Endothelial cell of umbilical vein (primary cell): ENCODE measurements around the gene ANKDD1A. TPM values are rescaled to one million over a fixed set of nuclear protein-coding genes. Genes with fewer than 3 reads are reported as not detected.

ENCODE experiments used
- BruUV-seq: library from RNA; stranded (reverse); fragments of 400-500 nt; replicated peaks from 2 replicates; lab custom pipeline; 2021; lab: Mats Ljungman, UMichigan
- CTCF ChIA-PET: fragments of 300-600, 350-600 bp; sonication (Branson Sonifier 250); formaldehyde crosslinking; loops from one replicate; lab custom pipeline; 2021; ENCODE audit warnings: antibody characterized with exemption, inconsistent platforms; lab: Charles Lee
- POLR2A ChIA-PET: fragments of 300-600, 350-600 bp; sonication (Branson Sonifier 250); formaldehyde crosslinking; loops from one replicate; lab custom pipeline; 2021; ENCODE audit warnings: antibody characterized with exemption, inconsistent platforms; lab: Charles Lee
- DNase-seq: peaks from one replicate; pipeline ENCODE4 v3.0.0-alpha.2; 2011; ENCODE audit warnings: low read depth, low spot score
- FAIRE-seq: peaks from 2 replicates; lab custom pipeline; 2011; peaks lifted over from hg19 to GRCh38; lab: Jason Lieb, UNC
- H2AFZ ChIP-seq: 2 replicates; pipeline ENCODE4 v1.6.0; 2012; ENCODE audit warnings: low read depth, low read length, control low read depth, inconsistent platforms
- H3K27ac ChIP-seq: 2 replicates; pipeline ENCODE4 v1.5.1; 2011; ENCODE audit warnings: low read depth, mild to moderate bottlenecking, control low read depth, low read length, moderate library complexity; ENCODE audit not compliant: insufficient read depth
- H3K27me3 ChIP-seq, 2 experiments: 2 replicates each; pipeline versions ENCODE4 v1.6.0 to v1.6.1; 2011; ENCODE audit warnings: low read length in 2 of 2, mixed read lengths in 1 of 2; ENCODE audit not compliant: control insufficient read depth in 2 of 2, insufficient read depth in 2 of 2
- H3K36me3 ChIP-seq, 2 experiments: 2 replicates in 1 of 2; 3 replicates in 1 of 2; pipeline ENCODE4 v1.5.1; 2011; ENCODE audit warnings: low read length in 2 of 2, mild to moderate bottlenecking in 1 of 2, moderate library complexity in 1 of 2; ENCODE audit not compliant: control insufficient read depth in 2 of 2, insufficient read depth in 2 of 2; ENCODE audit errors: extremely low read depth in 1 of 2
- H3K4me1 ChIP-seq: 3 replicates; pipeline ENCODE4 v1.5.1; 2011; ENCODE audit warnings: mild to moderate bottlenecking, low read length; ENCODE audit not compliant: control insufficient read depth, insufficient read depth; ENCODE audit errors: extremely low read depth
- H3K4me2 ChIP-seq: 2 replicates; pipeline ENCODE4 v1.6.1; 2011; ENCODE audit warnings: low read length, control low read depth, mixed read lengths; ENCODE audit not compliant: insufficient read depth
- H3K4me3 ChIP-seq, 3 experiments: fragments of 200-600 bp in 1 of 3; sonication (generic), shearing (Covaris generic) in 1 of 3; replicated peaks in 1 of 3; 2 replicates each; pipeline ENCODE4 v1.5.1; 2011 to 2016; ENCODE audit warnings: control low read depth in 3 of 3, low read length in 3 of 3, mild to moderate bottlenecking in 2 of 3, inconsistent platforms in 1 of 3, low read depth in 1 of 3, moderate library complexity in 1 of 3; ENCODE audit not compliant: insufficient read depth in 1 of 3
- H3K79me2 ChIP-seq: 2 replicates; pipeline ENCODE4 v1.6.0; 2012; ENCODE audit warnings: low read length, inconsistent platforms; ENCODE audit not compliant: control insufficient read depth, insufficient read depth
- H3K9ac ChIP-seq: replicated peaks from 2 replicates; pipeline ENCODE3; 2011; ENCODE audit warnings: low read length, control low read depth; ENCODE audit not compliant: insufficient read depth; ENCODE audit errors: extremely low read depth
- H3K9me1 ChIP-seq: replicated peaks from 3 replicates; pipeline ENCODE4 v1.6.0; 2011; ENCODE audit warnings: mild to moderate bottlenecking, low read length; ENCODE audit not compliant: control insufficient read depth, insufficient read depth; ENCODE audit errors: extremely low read depth
- H3K9me3 ChIP-seq: replicated peaks from 2 replicates; pipeline ENCODE4 v1.5.1; 2012; ENCODE audit warnings: low read length, inconsistent platforms; ENCODE audit not compliant: control insufficient read depth, insufficient read depth
- H4K20me1 ChIP-seq: replicated peaks from 2 replicates; pipeline ENCODE3; 2011; ENCODE audit warnings: mild to moderate bottlenecking, low read length; ENCODE audit not compliant: control insufficient read depth, insufficient read depth; ENCODE audit errors: extremely low read depth
- EZH2 ChIP-seq: IDR thresholded peaks from 2 replicates; pipeline ENCODE4 v1.6.1; 2012; ENCODE audit warnings: borderline replicate concordance, low read depth, mild to moderate bottlenecking, moderate library complexity, low read length, inconsistent platforms; ENCODE audit not compliant: severe bottlenecking
- FOS ChIP-seq: IDR thresholded peaks from 2 replicates; pipeline ENCODE4 v1.6.1; 2011; ENCODE audit warnings: mild to moderate bottlenecking, low read length, moderate library complexity, borderline replicate concordance; ENCODE audit not compliant: insufficient read depth
- GATA2 ChIP-seq: IDR thresholded peaks from 2 replicates; pipeline ENCODE4 v1.7.0; 2011; ENCODE audit warnings: low read depth, mild to moderate bottlenecking, moderate library complexity, mixed read lengths, low read length; ENCODE audit not compliant: insufficient read length, insufficient read depth
- JUN ChIP-seq: IDR thresholded peaks from 2 replicates; pipeline ENCODE4 v1.6.1; 2011; ENCODE audit warnings: borderline replicate concordance, low read depth; ENCODE audit not compliant: insufficient read length, insufficient read depth
- MAX ChIP-seq: IDR thresholded peaks from 2 replicates; pipeline ENCODE4 v1.6.1; 2011; ENCODE audit not compliant: insufficient read depth, insufficient read length
- MYC ChIP-seq: IDR thresholded peaks from one replicate; pipeline ENCODE4 v1.6.1; 2011; ENCODE audit warnings: mild to moderate bottlenecking, low read depth, low read length
- POLR2A ChIP-seq: IDR thresholded peaks from 2 replicates; pipeline ENCODE4 v1.6.1; 2012; ENCODE audit warnings: low read depth, mild to moderate bottlenecking, control low read depth, low read length
- POLR2AphosphoS5 ChIP-seq: IDR thresholded peaks from 2 replicates; pipeline ENCODE4 v1.6.1; 2012; ENCODE audit warnings: low read depth, mild to moderate bottlenecking, control low read depth, low read length, moderate library complexity; ENCODE audit not compliant: insufficient read depth
- dilution Hi-C: fragments of 300-500 bp; cut with MboI; formaldehyde crosslinking; loops from one replicate; pipeline ENCODE4 v1.15.0; 2019; ENCODE audit warnings: low sequenced_read_pairs; ENCODE audit not compliant: extremely low pct_ligation_motif_present
- intact Hi-C: fragments of 100-400 bp; cut with micrococcal nuclease; formaldehyde crosslinking; loops from one replicate; pipeline ENCODE4 v1.10.0; 2022
- polyA plus RNA-seq, 4 experiments: library from polyadenylated mRNA; depleted of rRNA in 3 of 4; stranded (reverse) in 3 of 4; unstranded in 1 of 4; fragments of >200 nt; gene quantifications; 2 replicates each; pipeline versions ENCODE4 v1.2.1 to v1.2.3, GENCODE V29; 2011 to 2012; ENCODE audit warnings: missing spikeins in 1 of 4
- total RNA-seq: library from RNA; stranded (reverse); gene quantifications from 2 replicates; pipeline ENCODE4 v1.2.3, GENCODE V29; 2021
- TF ChIP-seq, protein P1 (sequence below), 2 donors: IDR thresholded peaks; 1 replicate in 1 of 2; 2 replicates in 1 of 2; pipeline ENCODE4 v1.5.1; 2011; ENCODE audit warnings: low read length in 2 of 2, mild to moderate bottlenecking in 2 of 2, moderate library complexity in 2 of 2, control low read depth in 1 of 2, inconsistent platforms in 1 of 2, low read depth in 1 of 2; ENCODE audit not compliant: insufficient read depth in 1 of 2; ENCODE audit errors: extremely low read depth in 1 of 2

Gene ANKDD1A
- total and polyA plus RNA-seq, 2 donors (not counting 3 experiments of a cell fraction or from before 2014, with no cell fraction given), result 2.0 to 2.4 TPM

DNA sequence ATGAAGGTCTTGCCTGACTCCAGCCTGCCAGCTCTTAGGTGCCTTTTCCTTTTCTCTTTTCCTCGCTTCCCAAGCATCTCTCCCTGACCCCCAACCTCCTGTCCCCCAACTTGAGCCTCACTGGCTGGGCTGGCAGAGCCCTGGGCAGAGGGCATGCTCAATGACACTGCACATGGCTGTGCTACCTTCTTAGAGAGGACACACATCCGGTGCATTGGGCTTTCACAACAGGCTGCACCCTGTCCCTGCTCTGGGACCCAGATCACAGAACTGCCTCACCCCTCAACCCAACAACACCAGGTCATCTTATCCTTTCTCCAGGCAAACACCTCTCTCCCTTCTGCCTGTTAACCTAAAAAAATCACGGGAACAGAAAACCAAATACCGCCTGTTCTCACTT is 7.5 kb upstream of the ANKDD1A start:
- ChIA-PET POLR2A (no interaction called here), CTCF (interaction anchor here (0.6 to 3.5 kb wide), 14 partner anchors 10 to 173 kb away, joined by 3 to 27 read pairs (median 7); no protein-coding TSS in a partner anchor)
- Histone ChIP-seq H3K79me2 (no peaks in the 10 kb centered on the region), H3K27ac (no peak overlapping the region), H3K9ac (no peak overlapping the region), H3K9me3 (no peaks in the 10 kb centered on the region), H2AFZ (no peak overlapping the region), H3K9me1 (no peaks in the 10 kb centered on the region), H3K4me1 (peaks cover 11% of the 10 kb centered on the region), H3K36me3 (no peaks in the 10 kb centered on the region), H3K27me3 (no peaks in the 10 kb centered on the region), H3K4me2 (no peak overlapping the region), H3K4me3 (no peak overlapping the region), H4K20me1 (no peaks in the 10 kb centered on the region)
- BruUV-seq, result no TSS peak
- FAIRE-seq (no peak), DNase-seq (no peak)
- dilution Hi-C loops, result no loop called here
- no peak for TF ChIP-seq JUN
- no peak for TF ChIP-seq POLR2AphosphoS5
- TF ChIP-seq MAX, result no peak
- TF ChIP-seq, protein P1, sequence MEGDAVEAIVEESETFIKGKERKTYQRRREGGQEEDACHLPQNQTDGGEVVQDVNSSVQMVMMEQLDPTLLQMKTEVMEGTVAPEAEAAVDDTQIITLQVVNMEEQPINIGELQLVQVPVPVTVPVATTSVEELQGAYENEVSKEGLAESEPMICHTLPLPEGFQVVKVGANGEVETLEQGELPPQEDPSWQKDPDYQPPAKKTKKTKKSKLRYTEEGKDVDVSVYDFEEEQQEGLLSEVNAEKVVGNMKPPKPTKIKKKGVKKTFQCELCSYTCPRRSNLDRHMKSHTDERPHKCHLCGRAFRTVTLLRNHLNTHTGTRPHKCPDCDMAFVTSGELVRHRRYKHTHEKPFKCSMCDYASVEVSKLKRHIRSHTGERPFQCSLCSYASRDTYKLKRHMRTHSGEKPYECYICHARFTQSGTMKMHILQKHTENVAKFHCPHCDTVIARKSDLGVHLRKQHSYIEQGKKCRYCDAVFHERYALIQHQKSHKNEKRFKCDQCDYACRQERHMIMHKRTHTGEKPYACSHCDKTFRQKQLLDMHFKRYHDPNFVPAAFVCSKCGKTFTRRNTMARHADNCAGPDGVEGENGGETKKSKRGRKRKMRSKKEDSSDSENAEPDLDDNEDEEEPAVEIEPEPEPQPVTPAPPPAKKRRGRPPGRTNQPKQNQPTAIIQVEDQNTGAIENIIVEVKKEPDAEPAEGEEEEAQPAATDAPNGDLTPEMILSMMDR (IDR thresholded peaks at IDR 0.05; ENCODE audit: extremely low read depth in 1 of 2, insufficient read depth in 1 of 2, low read depth in 1 of 2, low read length in 2 of 2), result no peak
- TF ChIP-seq POLR2A, result no peak
- TF ChIP-seq GATA2, result no peak
- TF ChIP-seq EZH2, result no peak
- TF ChIP-seq FOS, result no peak
- no peak for TF ChIP-seq MYC
- intact Hi-C loops, result no loop called here
